GM23248 (cell line): ENCODE data around the gene LIME1.

ENCODE experiments used
- EZH2 ChIP-seq: fragments of 200-600 bp; sonication (generic); IDR thresholded peaks from 2 replicates; pipeline ENCODE4 v1.6.1; 2018; ENCODE audit warnings: antibody characterized with exemption, mild to moderate bottlenecking; ENCODE audit not compliant: insufficient read depth, poor library complexity, severe bottlenecking
- EZH2phosphoT487 ChIP-seq: fragments of 200-600 bp; sonication (generic); IDR thresholded peaks from 2 replicates; pipeline ENCODE4 v1.6.1; 2018; ENCODE audit warnings: antibody characterized with exemption, moderate library complexity, mild to moderate bottlenecking, low read depth; ENCODE audit not compliant: insufficient read depth

DNA sequence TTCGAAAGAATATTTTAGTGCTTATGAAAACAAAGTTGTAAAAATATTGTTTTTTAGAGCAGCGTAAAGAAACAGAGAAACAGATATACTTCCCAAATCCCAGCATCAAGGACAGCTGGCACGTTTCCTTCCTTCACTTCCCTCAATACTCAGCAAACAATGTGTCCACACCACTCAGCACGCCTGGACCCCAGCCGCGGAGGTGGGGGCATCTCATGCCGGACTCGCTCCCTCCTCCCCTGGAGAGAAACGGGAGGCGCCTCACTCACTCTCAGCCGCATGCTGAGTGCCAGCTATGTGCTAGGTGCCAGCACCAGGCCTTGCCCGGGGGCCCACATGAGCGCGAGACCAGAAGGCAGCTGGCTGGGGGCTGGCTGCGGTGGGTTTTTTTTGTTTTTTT is 37.8 kb downstream of the LIME1 start:
- TF ChIP-seq EZH2: no peak
- no peak for TF ChIP-seq EZH2phosphoT487
